Ovary (tissue), 10 donors: ENCODE results near the gene CDC42EP5. TPM values are rescaled to one million over a fixed set of nuclear protein-coding genes. Genes with fewer than 3 reads are reported as not detected.

Source experiments
- DNase-seq, 5 donors: peaks; one replicate each; pipeline ENCODE4 v3.0.0-alpha.2; 2019 to 2020
- H3K27ac ChIP-seq, 2 donors: fragments of 200-600 bp; one replicate each; pipeline versions ENCODE4 v1.5.1 to v1.8.0; 2019 to 2022
- H3K27me3 ChIP-seq: fragments of 200-600 bp; one replicate; pipeline ENCODE4 v1.8.0; 2022
- H3K36me3 ChIP-seq: fragments of 200-600 bp; sonication (generic); one replicate; pipeline ENCODE4 v1.5.1; 2019
- H3K4me1 ChIP-seq: one replicate; pipeline ENCODE4 v1.8.1; 2013; ENCODE audit warnings: mild to moderate bottlenecking, moderate library complexity; ENCODE audit not compliant: insufficient read depth
- H3K4me3 ChIP-seq: fragments of 200-600 bp; sonication (generic); one replicate; pipeline ENCODE4 v1.5.1; 2017
- H3K9me3 ChIP-seq, 2 donors: fragments of 200-600 bp in 1 of 2; sonication (generic) in 1 of 2; one replicate each; pipeline versions ENCODE4 v1.5.1 to v1.8.1; 2013 to 2019; ENCODE audit warnings: mild to moderate bottlenecking in 1 of 2, moderate library complexity in 1 of 2
- EP300 ChIP-seq: sonication (generic); formaldehyde crosslinking; IDR thresholded peaks from one replicate; pipeline ENCODE4 v1.6.1; 2017; ENCODE audit warnings: antibody characterized with exemption
- POLR2A ChIP-seq: fragments of 450-650 bp; IDR thresholded peaks from one replicate; pipeline ENCODE4 v1.6.1; 2017; ENCODE audit warnings: antibody characterized with exemption, mild to moderate bottlenecking, moderate library complexity
- WGBS, 3 donors: extraction: QIAGEN DNeasy Blood & Tissue Kit in 1 of 3; methylation state at CpG; one replicate each; pipeline versions ENCODE4 v1.1.5 to v1.1.7; 2013 to 2017; 5-methylcytosine and 5-hydroxymethylcytosine counted together
- intact Hi-C, 4 donors: fragments of 100-400 bp; cut with DNase I; formaldehyde crosslinking; loops; one replicate each; pipeline versions ENCODE4 v1.11.0 to v1.15.1; 2022 to 2023
- long read RNA-seq, 3 donors: library from polyadenylated mRNA in 2 of 3; unstranded in 2 of 3; transcript quantifications; one replicate each; pipeline ENCODE4 v2.0.0 and lab custom pipeline, GENCODE V29; 2021 to 2026
- polyA plus RNA-seq, 2 donors: library from polyadenylated mRNA; stranded (reverse); fragments of 200-250 nt in 1 of 2; fragments of 350-450 nt in 1 of 2; fragmentation: Illumina TruSeq in 1 of 2; extraction: RNeasy Lipid Tissue Mini Kit (QIAGEN cat#74804) in 1 of 2; gene quantifications; one replicate each; pipeline ENCODE4 v1.2.3, GENCODE V29; 2013 to 2014
- total RNA-seq, 7 donors: library from RNA; depleted of rRNA in 2 of 7; stranded (reverse); fragments of >200 nt in 2 of 7; fragmentation: NEBNext Ultra II Directional in 3 of 7; extraction: Animal tissue kit (Norgen Biotek cat#: 25700) in 3 of 7; gene quantifications; one replicate each; pipeline versions ENCODE4 v1.1.0 to v1.2.4, GENCODE V29; 2016 to 2023
- TF ChIP-seq, protein P1 (sequence below), 3 donors: fragments of 450-650 bp in 2 of 3; fragments of 200-600 bp in 1 of 3; IDR thresholded peaks; one replicate each; pipeline versions ENCODE4 v1.5.1 to v1.8.0; 2016 to 2022; ENCODE audit warnings: antibody characterized with exemption in 3 of 3, mild to moderate bottlenecking in 1 of 3
- donor health status: DM: no; HTN: no; CAD: no; lungs with moderate emphysema.
- donor health status: DM: no; HTN: no; CAD: no.
- donor health status: Bipolar disorder and iron deficiency.
- donor health status: DM: yes; HTN: yes; CAD: no.
- donor health status: DM: no; HTN: no; CAD: no.
- donor health status: DM: yes; HTN: yes; CAD: no.

CDC42EP5 gene, protein sequence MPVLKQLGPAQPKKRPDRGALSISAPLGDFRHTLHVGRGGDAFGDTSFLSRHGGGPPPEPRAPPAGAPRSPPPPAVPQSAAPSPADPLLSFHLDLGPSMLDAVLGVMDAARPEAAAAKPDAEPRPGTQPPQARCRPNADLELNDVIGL
- total RNA-seq (10 to 100 TPM in 6 of 7 donors, 1 to 10 TPM in 1; 7.8 to 31.0 (median 18.8) TPM), polyA plus RNA-seq (10 to 100 TPM in 1 of 2 donors, under 1 TPM in 1; 0.55 to 13.2 TPM)
- long read RNA-seq, donor 1, partial matches to known transcripts, result 0 of 2 reads
- long read RNA-seq, donor 1, other reads (novel, unspliced or antisense), result 0 of 2 reads
- long read RNA-seq, donor 2, transcript CDC42EP5-201 (3 exons, 864 nt), result major isoform, 19 of 19 reads
- long read RNA-seq, donor 2, partial matches to known transcripts, result 0 of 19 reads
- long read RNA-seq, donor 2, other reads (novel, unspliced or antisense), result 0 of 19 reads
- long read RNA-seq, donor 3, transcript CDC42EP5-201 (3 exons, 864 nt), result major isoform, 11 of 16 reads
- long read RNA-seq, donor 3, partial matches to known transcripts, result 4 of 16 reads
- long read RNA-seq, donor 3, other reads (novel, unspliced or antisense), result 1 of 16 reads

DNA sequence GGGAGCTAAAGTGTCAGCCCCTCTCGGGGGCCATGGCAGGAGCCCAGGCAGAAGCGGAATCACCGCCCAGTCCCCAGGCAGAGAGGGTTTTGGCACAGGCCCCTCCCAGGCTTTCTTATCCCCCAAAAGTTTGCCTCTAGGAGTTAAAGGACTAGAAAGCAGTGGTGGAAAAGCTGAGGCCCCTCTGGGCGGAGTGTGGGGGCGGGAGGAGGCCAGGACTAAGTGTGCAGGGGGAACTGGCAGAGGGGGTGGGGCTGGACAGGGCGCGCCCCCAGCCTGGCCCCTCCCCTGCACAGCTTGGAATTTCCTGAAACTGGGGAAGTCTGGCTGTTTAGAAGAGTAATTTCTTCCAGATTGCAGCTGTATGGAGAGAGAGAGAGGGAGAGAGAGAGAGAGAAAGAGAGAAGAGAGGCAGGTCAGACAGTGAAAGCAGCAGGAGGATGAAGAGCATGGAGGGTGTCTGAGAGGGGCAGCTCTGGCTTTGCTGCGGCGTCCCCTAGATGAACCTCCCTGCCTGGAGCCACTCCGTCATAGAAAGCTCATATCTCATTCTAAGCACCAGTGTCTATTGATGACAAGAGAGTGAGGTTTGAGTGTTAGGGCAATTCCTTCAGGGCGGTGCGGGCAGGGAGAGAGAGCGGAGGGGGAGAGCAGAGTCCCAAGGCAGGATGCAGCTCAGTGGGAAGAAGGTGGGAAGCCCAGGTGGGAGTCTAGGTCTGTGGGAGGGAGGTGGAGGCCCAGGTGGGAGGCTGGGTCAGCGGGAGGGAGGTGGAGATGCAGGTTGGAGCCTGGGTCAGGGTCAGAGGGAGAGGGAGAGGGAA, at the start of gene CDC42EP5:
Gene CDC42EP5, minus strand, starts transcription at position 226 of the 821 bp plus-strand sequence. CDS start 7,749 bp downstream, outside the sequence.
- DNase-seq, result peak; percentile 61 to 80 (median 77)
- peak within 1 kb of the TSS; percentile 43 for H3K4me3 ChIP-seq
- 4 to 5% (median 4%) methylated on average over 13 to 14 of the region's 14 CpGs for WGBS, 3 donors
- peaks cover 3% of the 10 kb centered on the region for H3K4me1 ChIP-seq
- peak within 1 kb of the TSS in 1 of 2 donors; percentile 38 for H3K27ac ChIP-seq
- intact Hi-C loops, result loop anchor here in 1 of 4 donors (10.0 kb wide), 1 partner anchor 942 kb away; no protein-coding TSS in a partner anchor
- peak; percentile 55 for TF ChIP-seq POLR2A
- TF ChIP-seq, protein P1, sequence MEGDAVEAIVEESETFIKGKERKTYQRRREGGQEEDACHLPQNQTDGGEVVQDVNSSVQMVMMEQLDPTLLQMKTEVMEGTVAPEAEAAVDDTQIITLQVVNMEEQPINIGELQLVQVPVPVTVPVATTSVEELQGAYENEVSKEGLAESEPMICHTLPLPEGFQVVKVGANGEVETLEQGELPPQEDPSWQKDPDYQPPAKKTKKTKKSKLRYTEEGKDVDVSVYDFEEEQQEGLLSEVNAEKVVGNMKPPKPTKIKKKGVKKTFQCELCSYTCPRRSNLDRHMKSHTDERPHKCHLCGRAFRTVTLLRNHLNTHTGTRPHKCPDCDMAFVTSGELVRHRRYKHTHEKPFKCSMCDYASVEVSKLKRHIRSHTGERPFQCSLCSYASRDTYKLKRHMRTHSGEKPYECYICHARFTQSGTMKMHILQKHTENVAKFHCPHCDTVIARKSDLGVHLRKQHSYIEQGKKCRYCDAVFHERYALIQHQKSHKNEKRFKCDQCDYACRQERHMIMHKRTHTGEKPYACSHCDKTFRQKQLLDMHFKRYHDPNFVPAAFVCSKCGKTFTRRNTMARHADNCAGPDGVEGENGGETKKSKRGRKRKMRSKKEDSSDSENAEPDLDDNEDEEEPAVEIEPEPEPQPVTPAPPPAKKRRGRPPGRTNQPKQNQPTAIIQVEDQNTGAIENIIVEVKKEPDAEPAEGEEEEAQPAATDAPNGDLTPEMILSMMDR (IDR thresholded peaks at IDR 0.05), result no peak
- no peaks in the 10 kb centered on the region for H3K36me3 ChIP-seq
- no peaks in the 10 kb centered on the region for H3K9me3 ChIP-seq
- no peaks in the 10 kb centered on the region for H3K27me3 ChIP-seq

DNA sequence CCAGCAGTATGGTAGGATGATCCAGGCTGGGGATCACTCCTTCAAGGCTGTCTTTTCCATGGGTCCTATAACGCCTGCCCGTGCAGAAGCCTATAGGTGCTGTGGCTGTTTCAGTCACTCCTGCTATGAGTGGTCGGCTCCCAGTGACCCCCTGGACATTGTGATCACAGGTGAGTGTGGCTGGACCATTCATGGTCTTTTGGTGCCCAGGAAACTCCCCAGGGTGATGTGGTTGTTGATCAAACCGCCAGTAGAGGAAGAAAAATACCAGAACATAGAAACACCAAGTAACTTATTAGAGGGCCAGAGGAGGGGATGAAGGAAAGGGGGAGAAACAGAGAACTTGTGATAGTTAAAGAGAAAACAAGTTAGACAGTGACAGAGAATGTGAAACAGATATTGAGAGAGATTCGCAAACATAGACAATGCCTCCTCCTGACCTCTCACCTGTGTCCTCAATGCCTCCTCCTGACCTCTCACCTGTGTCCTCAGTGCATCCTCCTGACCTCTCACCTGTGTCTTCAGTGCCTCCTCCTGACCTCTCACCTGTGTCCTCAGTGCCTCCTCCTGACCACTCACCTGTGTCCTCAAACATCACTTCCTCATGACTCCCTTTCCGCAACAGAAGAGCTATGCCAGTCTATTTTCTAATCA, 48.9 kb upstream of the CDC42EP5 start:
- TF ChIP-seq POLR2A (no peak), EP300 (no peak)
- TF ChIP-seq, protein P1 (IDR thresholded peaks at IDR 0.05), result no peak

DNA sequence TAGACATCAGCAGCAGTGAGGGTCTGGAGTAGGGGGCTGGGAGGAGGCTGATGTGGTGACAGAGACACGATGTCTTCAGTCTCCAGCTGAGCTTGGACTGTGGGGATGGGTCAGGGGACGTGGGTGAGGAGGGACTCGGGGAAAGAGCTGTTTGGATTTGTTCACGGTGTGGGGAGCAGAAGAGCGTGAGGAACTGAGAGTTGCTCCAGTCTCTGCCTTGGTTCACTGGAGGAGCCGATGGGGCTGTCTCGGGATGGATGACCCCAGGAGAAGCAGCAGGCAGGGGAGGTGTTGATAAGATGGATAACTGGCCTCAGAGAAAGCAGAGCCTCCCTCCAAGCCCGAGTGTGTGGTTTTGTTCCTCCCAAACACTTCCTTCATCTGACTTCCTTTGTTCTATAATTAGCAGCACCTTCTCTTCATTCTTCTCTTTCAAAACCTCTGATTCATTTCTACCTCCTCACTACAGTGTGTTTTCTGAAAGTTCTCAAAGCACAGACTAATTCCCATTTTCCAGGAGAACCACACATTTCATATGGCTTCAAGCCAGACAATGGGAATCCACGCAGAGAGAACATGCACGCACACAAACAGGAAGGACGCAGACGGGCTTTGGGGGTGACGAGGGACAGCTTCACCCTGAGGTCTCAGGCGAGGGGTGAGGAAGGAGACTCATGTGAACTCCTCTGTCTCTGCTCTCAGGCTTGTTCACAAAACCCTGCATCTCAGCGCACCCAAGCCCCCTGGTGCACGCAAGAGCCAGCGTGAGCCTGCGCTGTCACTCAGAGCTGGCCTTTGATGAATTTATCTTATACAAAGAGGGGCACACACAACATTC, 48.1 kb upstream of the CDC42EP5 start:
- H3K4me1 ChIP-seq, result no peaks in the 10 kb centered on the region
- DNase-seq, result no peak
- H3K4me3 ChIP-seq, result no peak overlapping the region
- intact Hi-C loops, result no loop called here
- H3K27ac ChIP-seq, result no peak overlapping the region
- H3K27me3 ChIP-seq, result no peaks in the 10 kb centered on the region
- H3K9me3 ChIP-seq, result no peaks in the 10 kb centered on the region
- TF ChIP-seq EP300 (no peak), POLR2A (no peak)
- TF ChIP-seq, protein P1 (IDR thresholded peaks at IDR 0.05), result no peak
- WGBS, 3 donors, result 58 to 69% (median 65%) methylated on average over 17 to 18 of the region's 18 CpGs
- H3K36me3 ChIP-seq, result no peaks in the 10 kb centered on the region

More for the DNA sequence above, 48.9 kb upstream of the CDC42EP5 start:
- no peak overlapping the region for H3K27ac ChIP-seq
- no peak for DNase-seq
- H3K4me3 ChIP-seq, result no peak overlapping the region
- no peaks in the 10 kb centered on the region for H3K27me3 ChIP-seq
- intact Hi-C loops, result no loop called here
- no peaks in the 10 kb centered on the region for H3K9me3 ChIP-seq
- H3K36me3 ChIP-seq, result no peaks in the 10 kb centered on the region
- H3K4me1 ChIP-seq, result no peaks in the 10 kb centered on the region
- 79 to 85% (median 82%) methylated on average over 6 of the region's 6 CpGs for WGBS, 3 donors
